MM.1S (cell line): ENCODE results near the gene STAB1.

ENCODE experiments used
- CTCF ChIP-seq: fragments of 300-600 bp; sonication (generic); IDR thresholded peaks from 2 replicates; pipeline ENCODE4 v1.5.1; 2016; ENCODE audit warnings: antibody characterized with exemption, low read length, mixed read lengths
- EZH2 ChIP-seq: fragments of 300-600 bp; sonication (generic); optimal IDR thresholded peaks from 2 replicates; pipeline ENCODE3; 2017; ENCODE audit warnings: low read depth, mild to moderate bottlenecking, antibody characterized with exemption, low read length, mixed read lengths

GRCh38 chr3:52458770-52459545 is 36.2 kb upstream of the STAB1 start:
- no peak for TF ChIP-seq CTCF
- TF ChIP-seq EZH2, result no peak
